NCI-H82 treated with DMSO at 0.1 percent for 48 hours (cell line): Measurements from ENCODE around the gene SPRR5.

ENCODE experiments used
- DNase-seq: peaks from one replicate; lab custom pipeline; 2025; ENCODE audit not compliant: unreplicated experiment; lab: John Stamatoyannopoulos, UW

Gene SPRR5

GRCh38 chr1:152942161-152942560 lies 4.8 kb upstream of the SPRR5 start:
- no peak for DNase-seq

DNA sequence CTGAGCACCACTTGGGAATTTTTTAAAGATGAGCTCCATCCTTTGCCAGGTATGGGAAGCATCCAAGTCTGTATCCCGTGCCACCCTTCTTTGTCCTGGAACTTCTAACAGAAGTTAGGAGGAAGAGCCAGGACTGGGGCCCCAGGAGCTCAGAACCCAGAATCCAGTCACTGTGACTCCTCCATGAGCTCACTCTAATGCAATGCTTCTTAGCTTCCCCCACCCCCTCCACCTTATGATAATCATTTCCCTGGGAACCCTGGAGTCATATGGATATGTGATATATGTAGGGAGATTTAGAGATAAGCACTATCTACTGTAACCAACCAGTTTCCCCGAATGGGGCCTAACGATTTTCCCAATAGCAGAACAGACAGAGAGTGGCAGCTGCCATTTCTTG lies 758 bp upstream of the SPRR5 start:
- no peak for DNase-seq

- DNase-seq, result no peak
Observed at GRCh38 chr1:152951711-152952110, 4.7 kb downstream of the SPRR5 start.

GRCh38 chr1:152953761-152954160 lies 6.8 kb downstream of the SPRR5 start:
- no peak for DNase-seq

DNA sequence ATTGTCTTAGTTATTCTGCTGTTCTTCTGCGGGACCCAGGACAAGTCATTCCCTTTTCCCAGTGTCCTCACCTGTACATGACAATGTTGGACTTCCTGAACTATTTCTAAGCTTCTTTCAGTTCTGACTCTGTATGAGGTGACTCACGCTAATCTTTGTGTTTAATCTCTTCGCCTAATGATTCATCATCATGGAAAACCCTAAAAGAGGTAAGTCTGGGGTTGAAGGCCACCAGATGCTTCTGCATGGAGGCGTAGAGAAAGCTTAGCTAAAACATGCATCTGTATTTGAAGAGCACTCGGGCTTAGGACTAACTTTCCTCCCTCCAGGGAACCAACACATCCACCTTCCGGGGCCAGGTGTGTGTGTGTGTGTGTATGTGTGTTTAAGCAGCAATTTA lies 7.4 kb downstream of the SPRR5 start:
- no peak for DNase-seq

GRCh38 chr1:152957561-152957960 lies 10.6 kb downstream of the SPRR5 start:
- DNase-seq, result no peak

DNA sequence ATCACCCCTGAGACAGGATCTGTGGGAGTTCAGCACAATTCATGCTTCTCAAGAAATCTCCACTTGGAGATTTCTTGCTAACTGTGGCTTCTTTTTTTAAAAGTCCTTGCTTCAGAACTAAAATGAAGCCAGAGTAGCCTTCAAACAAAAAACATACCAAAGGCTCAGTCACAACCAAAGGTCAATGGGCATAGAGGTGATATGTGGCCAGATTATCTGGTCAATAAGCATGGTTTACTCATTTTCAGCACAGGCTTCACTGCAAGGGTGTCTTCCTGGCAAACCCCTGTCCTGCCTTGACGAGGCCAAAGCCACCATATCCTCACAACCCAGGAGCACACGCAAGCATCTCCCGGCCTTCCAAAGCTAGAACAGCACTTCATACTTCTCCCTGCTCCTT lies 12.3 kb downstream of the SPRR5 start:
- no peak for DNase-seq

GRCh38 chr1:152959801-152960451 lies 12.9 kb downstream of the SPRR5 start:
- DNase-seq, result no peak

GRCh38 chr1:152960452-152961044 lies 13.5 kb downstream of the SPRR5 start:
- no peak for DNase-seq

DNA sequence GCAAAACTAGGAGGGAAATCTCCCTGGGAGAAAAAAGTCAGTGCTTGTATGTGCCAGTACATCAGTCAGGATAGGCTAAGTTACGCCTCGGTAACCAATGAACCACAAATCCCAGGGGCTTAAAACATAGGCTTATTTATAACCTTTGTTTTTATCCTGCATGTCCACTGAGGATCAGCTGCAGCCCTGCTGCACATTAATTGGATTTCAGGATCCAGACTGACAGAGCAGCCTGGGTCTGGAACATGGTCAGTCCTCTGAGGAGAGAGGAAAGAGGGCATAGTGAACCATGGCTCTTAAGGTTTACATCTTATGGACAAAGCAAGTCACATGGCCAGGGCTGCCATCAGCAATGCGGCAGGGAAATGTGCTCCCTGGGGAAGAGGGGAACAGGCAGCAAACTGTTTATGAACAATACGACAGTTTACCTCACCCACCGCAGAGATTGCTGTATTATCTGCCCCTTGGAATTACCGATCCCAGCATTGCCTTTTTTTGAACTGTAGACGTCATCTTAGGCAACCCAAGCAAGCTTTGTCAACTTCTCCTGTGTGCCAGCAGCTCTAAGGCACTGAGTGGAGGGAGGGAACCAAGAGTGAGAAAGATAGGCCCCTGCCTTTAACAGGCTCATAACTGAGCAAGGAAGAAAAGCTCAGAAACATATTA lies 14.4 kb downstream of the SPRR5 start:
- peak; percentile 17 for DNase-seq

- no peak for DNase-seq
Observed at GRCh38 chr1:152962876-152963415, 15.9 kb downstream of the SPRR5 start.

- no peak for DNase-seq
Observed at GRCh38 chr1:152964536-152964935, 17.5 kb downstream of the SPRR5 start.

DNA sequence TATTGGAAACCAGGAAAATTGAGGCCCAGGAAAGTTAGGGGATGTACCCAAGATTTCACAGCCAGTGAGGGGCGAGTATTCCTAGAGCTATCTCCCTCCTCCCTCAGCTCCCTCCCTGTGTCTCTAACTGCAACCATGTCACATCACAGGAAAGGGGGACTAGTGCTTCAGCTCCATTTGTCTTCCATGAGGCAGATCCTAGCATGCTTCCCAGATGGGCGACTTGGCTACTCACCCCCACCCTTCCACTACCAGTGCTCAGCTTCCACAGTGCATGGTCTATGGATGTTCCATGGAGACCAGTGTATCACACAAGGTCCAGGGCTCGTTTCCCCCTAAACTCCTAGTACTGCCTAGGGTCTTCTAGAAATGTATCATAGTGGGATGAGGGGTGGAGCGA lies 18.8 kb downstream of the SPRR5 start:
- no peak for DNase-seq

DNA sequence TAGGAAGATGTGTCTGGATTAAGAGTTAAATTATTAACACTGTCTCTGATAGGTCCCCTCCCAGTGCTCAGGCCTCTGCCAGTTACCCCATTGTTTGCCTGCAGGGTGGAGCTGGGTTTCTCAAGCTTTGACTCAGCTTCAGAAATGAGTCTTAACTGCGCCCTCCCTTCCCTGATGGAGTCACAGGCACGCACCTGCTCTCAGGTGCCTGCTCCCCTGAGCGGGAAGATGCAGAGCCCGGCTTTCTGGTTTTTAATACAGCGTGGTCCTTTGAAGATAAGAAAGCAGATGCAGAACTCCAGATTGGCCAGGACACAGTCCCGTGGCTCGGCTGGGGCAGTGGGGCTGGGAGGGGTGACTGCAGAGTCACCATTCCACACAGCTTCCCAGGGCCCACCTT lies 20.2 kb downstream of the SPRR5 start:
- no peak for DNase-seq

DNA sequence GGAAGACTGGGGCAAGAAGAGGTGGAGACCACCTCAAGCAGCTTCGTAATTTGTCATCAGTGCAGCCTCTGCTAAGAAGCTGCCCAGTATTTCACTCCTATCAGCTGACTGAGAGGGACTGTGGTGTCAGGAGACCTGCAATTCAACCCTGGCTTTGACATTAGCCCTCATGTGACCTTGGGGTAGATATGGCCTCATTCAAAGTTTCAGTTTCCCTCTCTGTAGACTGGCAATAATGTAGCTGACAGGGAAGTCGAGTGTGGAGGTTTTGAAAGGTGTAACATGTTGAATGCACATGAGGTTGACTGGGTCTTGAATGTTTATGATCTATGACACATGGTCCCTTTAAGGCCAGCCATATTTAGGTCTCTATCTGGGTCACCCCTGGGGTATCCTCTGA lies 21.2 kb downstream of the SPRR5 start:
- no peak for DNase-seq

DNA sequence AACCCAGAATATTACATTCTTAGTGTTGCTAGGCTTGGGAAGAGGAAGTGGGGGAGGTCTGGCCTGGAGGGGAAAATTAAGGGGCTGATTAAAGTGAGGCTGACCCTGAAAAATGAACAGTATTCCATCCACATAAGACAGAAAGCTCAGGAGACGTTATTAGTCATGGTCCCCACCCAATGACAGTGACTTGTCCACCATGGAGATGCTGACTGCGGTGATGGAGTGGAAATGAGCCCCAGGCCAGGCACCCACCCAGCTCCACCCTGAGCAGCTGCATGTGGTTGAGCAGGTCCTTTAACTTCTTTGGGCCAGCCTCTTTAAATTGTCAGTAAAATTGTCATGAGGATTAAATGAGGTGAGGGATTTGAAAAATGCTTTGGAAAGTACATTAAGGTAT lies 22.0 kb downstream of the SPRR5 start:
- DNase-seq, result no peak

GRCh38 chr1:152970495-152970894 lies 23.5 kb downstream of the SPRR5 start, which contains the start of gene SPRR4:
Gene SPRR4, plus strand, starts transcription at chr1:152970648. Its CDS starts 1,243 bp downstream, at chr1:152971891.
- no peak for DNase-seq

- no peak for DNase-seq
Observed at GRCh38 chr1:152972196-152972886, 25.3 kb downstream of the SPRR5 start.

GRCh38 chr1:152976688-152977087 lies 29.7 kb downstream of the SPRR5 start:
- DNase-seq, result no peak

DNA sequence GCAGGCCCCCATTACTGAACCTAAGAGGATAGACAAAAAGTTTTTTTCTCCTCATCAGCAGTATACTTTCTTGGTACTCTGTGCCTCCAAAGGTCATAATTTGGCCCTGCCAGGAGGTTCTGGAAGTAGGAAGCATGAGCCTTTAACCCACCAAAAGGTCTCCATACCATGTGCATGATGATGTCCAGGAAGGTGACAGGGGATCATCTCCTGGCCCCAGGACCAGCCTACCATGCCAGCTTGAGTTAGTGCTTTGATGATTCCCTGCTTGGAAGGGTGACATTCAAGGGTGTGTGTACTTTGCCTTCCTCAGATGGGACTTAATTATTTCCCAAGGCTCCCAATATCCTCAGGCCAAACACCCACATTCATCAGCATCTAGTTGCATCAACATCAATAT lies 30.6 kb downstream of the SPRR5 start:
- no peak for DNase-seq

- DNase-seq, result no peak
Observed at GRCh38 chr1:152980676-152981075, 33.7 kb downstream of the SPRR5 start.
